Measurements from ENCODE around the gene PRRC1. TPM values are rescaled to one million over a fixed set of nuclear protein-coding genes. Genes with fewer than 3 reads are reported as not detected.
A peak's percentile ranks its signal among the peaks of the same experiment; 100 is the strongest.

The PRRC1 gene
- polyA plus RNA-seq, result 10 to 100 TPM; 18.2 to 36.5 (median 36.3) TPM

DNA sequence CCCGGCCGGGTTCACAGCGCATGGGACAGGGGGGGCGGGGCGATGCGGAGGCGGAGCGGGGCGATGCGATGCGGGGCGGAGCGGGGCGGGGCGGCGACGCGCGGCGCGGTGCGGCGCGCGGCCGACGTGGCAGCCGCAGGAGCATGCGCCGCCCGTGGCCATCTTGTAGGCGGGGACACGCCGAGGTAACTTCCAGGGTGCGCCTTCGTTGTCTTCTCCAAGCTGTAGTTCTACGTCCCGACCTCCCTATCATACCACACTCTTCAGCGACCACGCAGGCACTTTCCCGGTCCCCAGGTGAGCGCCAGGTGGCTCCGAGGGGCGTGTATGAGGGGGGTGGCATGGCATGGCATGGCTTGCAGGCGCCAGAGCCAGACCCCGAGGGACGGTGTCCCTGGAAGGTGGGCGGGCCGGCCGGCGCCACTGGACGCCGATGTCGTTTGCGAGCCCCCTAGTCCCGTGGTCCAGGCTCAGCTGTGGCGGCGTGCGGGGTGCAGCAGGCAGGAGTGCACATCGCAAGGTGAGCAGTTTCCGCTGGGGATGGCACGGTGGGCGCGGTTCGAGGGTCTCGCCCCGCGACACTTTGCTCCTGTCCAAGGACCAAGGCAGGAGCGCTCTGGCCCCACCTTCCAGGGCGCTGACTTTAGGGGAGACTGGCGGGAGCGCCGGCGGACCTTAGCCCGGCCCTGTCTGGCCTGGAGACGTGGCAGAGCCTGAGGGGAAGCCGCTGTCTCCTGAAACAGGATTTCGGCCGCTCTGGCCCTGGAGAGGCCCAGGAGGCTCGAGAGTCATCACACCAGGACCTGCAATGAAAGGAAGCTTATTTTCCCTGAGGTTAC is at the start of gene PRRC1:
TSS of gene PRRC1 (plus strand) at position 161 of the 839 bp plus-strand sequence. CDS start 5,840 bp downstream, outside the sequence.
- Mint-ChIP-seq H3K27ac (peak within 1 kb of the TSS; percentile 53 to 83 (median 67)), H3K4me1 (peaks cover 28 to 45% of the 10 kb centered on the region in 2 donors), H3K4me3 (peak within 1 kb of the TSS; percentile 84 to 88 (median 87)), H3K9me3 (peaks cover 0 to 2% (median 0%) of the 10 kb centered on the region in 6 donors), H3K27me3 (ENCODE audit: low read depth in 3 of 3) (peaks cover 0 to 3% (median 1%) of the 10 kb centered on the region in 3 donors), H3K36me3 (peaks cover 7 to 17% (median 15%) of the 10 kb centered on the region in 3 donors)
- peak; percentile 70 to 72 (median 71) for DNase-seq

DNA sequence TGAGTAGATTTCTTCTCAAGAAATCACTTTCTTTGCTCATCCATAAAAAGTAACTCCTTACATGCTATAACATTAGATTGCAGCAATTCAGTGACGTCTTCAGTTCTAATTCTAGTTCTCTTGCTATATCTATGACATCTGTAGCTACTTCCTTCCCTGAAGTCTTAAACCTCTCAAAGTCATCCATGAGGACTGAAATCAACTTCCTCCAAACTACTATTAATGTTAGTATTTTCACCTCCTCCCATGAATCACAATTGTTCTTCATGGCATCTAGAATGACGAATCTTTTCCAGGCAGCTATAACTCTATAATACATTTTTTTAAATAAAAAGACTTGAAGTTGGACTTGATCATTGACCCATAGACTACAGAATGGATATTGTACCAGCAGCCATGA is 46.2 kb upstream of the PRRC1 start:
- DNase-seq, result no peak
- no peaks in the 10 kb centered on the region for H3K4me1 Mint-ChIP-seq
- no peak overlapping the region for H3K4me3 Mint-ChIP-seq
- H3K36me3 Mint-ChIP-seq, result no peaks in the 10 kb centered on the region
- H3K27me3 Mint-ChIP-seq (ENCODE audit: low read depth in 3 of 3), result peaks cover 0 to 2% (median 0%) of the 10 kb centered on the region in 3 donors
- H3K9me3 Mint-ChIP-seq, result no peaks in the 10 kb centered on the region
- H3K27ac Mint-ChIP-seq, result no peak overlapping the region

DNA sequence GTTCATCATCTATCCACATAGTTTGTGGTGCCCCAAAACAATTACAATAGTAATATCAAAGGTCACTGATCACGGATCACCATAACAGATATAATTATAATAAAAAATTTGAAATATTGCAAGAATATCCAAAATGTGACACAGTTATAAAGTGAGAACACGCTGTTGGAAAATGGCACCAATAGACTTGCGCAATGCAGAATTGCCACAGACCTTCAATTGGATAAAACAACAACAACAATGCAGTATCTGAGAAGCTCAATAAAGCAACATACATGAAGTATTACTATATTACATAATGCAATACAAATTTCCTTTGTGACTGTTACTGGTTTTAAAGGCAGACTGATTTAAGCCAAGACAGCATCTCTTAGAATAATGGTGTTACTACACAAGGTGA is 44.7 kb upstream of the PRRC1 start:
- H3K27me3 Mint-ChIP-seq (ENCODE audit: low read depth in 3 of 3), result peaks cover 0 to 5% (median 2%) of the 10 kb centered on the region in 3 donors
- H3K4me3 Mint-ChIP-seq, result no peak overlapping the region
- no peaks in the 10 kb centered on the region for H3K36me3 Mint-ChIP-seq
- H3K9me3 Mint-ChIP-seq, result no peaks in the 10 kb centered on the region
- DNase-seq, result no peak
- H3K27ac Mint-ChIP-seq, result no peak overlapping the region
- no peaks in the 10 kb centered on the region for H3K4me1 Mint-ChIP-seq

DNA sequence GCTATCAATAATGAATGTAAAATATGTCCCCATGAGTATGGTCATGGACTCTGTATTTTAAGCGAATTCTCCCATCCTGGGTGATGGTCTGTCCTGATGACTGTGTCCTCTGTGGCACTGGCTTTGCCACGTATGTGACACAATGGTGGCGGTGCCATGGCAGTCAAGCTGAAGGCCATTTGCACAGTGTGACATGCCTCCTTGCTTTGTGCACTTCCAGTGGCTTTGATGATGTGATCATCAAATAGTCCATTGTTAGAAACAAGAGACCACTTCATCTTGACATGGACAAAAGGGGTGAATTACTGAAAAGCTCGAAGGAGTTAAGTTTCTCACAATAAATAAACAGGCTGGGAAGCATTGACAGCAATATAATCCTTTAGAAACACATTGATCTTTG is 31.0 kb upstream of the PRRC1 start:
- H3K9me3 Mint-ChIP-seq, result peaks cover 0 to 2% (median 0%) of the 10 kb centered on the region in 6 donors
- H3K27me3 Mint-ChIP-seq (ENCODE audit: low read depth in 3 of 3), result peaks cover 0 to 10% (median 4%) of the 10 kb centered on the region in 3 donors
- no peak overlapping the region for H3K27ac Mint-ChIP-seq
- H3K36me3 Mint-ChIP-seq, result no peaks in the 10 kb centered on the region
- DNase-seq, result no peak
- H3K4me3 Mint-ChIP-seq, result no peak overlapping the region
- no peaks in the 10 kb centered on the region for H3K4me1 Mint-ChIP-seq

DNA sequence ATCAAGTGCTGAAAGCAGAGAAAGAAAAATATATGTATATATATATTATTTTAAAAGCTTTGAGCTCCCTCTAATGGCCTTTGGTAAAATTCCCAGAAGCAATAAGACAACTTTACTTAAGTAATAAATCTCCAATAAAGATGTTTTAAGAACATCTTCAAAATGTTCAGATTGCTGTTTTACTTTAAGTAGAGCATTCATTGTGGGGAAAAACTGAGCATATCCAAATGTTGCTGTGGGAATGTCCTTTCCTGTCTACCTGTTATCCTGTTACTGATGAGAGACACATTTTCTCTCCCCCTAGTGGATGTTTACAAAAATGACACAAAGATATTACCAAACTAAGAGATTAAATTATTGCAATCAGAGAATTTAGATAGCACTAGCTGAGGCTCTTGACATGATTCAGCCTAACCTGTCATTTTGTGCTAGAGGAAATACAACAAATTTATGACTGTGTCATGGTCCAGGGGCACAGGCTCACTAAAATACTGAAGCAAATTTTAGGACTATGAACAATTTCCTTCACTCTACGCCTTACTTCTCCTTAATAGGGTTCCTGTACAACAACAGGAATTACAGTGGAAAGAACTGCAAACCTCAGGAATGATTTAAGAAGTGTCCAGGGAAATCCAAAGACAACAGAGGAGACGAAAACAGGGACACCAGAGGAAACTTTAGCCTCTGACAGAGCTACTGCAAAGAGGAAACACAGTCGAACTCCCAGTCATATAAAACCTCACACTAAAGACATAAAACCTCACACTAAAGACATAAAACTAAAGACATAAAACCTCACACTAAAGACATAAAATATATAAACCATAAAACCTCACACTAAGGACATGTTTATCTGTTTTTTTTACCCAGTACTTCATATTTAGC is 24.3 kb upstream of the PRRC1 start:
- H3K4me1 Mint-ChIP-seq, result no peaks in the 10 kb centered on the region
- peaks cover 2 to 11% (median 4%) of the 10 kb centered on the region in 3 donors for H3K27me3 Mint-ChIP-seq (ENCODE audit: low read depth in 3 of 3)
- no peak overlapping the region for H3K4me3 Mint-ChIP-seq
- no peaks in the 10 kb centered on the region for H3K9me3 Mint-ChIP-seq
- no peaks in the 10 kb centered on the region for H3K36me3 Mint-ChIP-seq
- DNase-seq, result peak; percentile 27 to 43 (median 28)
- no peak overlapping the region for H3K27ac Mint-ChIP-seq

DNA sequence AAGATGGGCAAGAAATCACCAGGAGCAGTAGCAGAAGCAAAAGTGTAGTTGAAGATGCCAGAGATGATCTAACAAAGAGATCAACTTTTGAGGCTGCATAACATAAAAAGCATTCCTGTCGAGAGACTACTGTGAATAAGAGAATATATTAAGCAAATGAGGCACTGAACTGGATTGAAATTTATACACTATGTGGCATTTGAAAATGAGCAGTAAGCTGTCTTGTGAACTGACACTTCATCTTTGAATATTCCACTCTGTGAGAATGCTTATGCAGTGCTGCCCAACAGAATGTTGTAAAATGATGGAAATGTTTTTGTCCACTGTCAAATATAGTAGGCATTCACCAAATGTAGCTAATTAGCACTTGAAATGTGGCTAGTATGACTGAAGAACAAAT is 18.9 kb upstream of the PRRC1 start:
- no peaks in the 10 kb centered on the region for H3K36me3 Mint-ChIP-seq
- no peak overlapping the region for H3K4me3 Mint-ChIP-seq
- no peaks in the 10 kb centered on the region for H3K4me1 Mint-ChIP-seq
- no peaks in the 10 kb centered on the region for H3K9me3 Mint-ChIP-seq
- no peak overlapping the region for H3K27ac Mint-ChIP-seq
- H3K27me3 Mint-ChIP-seq (ENCODE audit: low read depth in 3 of 3), result peaks cover 2 to 8% (median 2%) of the 10 kb centered on the region in 3 donors
- DNase-seq, result no peak

DNA sequence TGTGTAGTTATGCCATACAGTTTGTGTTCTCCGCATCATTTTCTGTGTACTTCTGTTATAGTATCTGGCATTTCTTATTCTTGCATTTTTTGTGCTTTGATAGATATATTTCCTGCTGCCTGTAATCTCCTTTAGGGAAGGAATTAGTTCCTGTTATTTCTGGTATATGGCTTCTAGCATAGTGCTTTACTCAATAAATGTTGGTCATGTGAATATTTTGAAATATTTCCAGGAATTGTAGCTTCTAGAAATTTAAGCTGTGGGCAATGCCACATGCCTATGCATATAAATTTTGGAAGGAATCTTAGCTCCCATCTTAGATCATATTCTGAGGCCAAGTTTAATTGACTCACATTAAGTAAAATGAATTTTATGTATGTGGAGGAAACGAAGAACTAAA is 11.5 kb upstream of the PRRC1 start:
- H3K4me1 Mint-ChIP-seq, result no peaks in the 10 kb centered on the region
- DNase-seq, result no peak
- no peak overlapping the region for H3K4me3 Mint-ChIP-seq
- no peak overlapping the region for H3K27ac Mint-ChIP-seq
- H3K9me3 Mint-ChIP-seq, result no peaks in the 10 kb centered on the region
- no peaks in the 10 kb centered on the region for H3K36me3 Mint-ChIP-seq
- H3K27me3 Mint-ChIP-seq (ENCODE audit: low read depth in 3 of 3), result peaks cover 5 to 6% (median 5%) of the 10 kb centered on the region in 3 donors

DNA sequence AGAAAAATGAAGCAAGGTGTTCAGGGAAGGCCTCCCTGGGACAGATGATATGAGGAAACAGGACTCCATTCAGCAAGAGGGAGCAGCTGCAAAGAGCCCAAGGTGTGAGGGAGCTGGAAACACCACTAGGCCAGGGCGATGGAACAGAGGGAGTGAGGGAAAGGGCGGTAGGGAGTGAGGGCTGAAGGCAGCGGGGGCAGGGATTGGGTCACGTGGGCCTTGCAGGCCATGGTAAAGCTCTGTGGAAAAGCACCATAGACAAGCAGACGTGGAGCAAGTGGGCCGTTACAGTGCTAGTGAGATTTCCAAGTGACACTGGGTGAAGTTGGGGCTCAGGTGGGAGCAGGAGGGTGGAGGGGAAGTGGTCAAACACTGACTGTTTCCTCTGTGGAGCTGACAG is 10.8 kb upstream of the PRRC1 start:
- H3K4me1 Mint-ChIP-seq, result no peaks in the 10 kb centered on the region
- H3K27ac Mint-ChIP-seq, result no peak overlapping the region
- H3K4me3 Mint-ChIP-seq, result no peak overlapping the region
- no peaks in the 10 kb centered on the region for H3K36me3 Mint-ChIP-seq
- no peak for DNase-seq
- peaks cover 5 to 8% (median 6%) of the 10 kb centered on the region in 3 donors for H3K27me3 Mint-ChIP-seq (ENCODE audit: low read depth in 3 of 3)
- H3K9me3 Mint-ChIP-seq, result no peaks in the 10 kb centered on the region

DNA sequence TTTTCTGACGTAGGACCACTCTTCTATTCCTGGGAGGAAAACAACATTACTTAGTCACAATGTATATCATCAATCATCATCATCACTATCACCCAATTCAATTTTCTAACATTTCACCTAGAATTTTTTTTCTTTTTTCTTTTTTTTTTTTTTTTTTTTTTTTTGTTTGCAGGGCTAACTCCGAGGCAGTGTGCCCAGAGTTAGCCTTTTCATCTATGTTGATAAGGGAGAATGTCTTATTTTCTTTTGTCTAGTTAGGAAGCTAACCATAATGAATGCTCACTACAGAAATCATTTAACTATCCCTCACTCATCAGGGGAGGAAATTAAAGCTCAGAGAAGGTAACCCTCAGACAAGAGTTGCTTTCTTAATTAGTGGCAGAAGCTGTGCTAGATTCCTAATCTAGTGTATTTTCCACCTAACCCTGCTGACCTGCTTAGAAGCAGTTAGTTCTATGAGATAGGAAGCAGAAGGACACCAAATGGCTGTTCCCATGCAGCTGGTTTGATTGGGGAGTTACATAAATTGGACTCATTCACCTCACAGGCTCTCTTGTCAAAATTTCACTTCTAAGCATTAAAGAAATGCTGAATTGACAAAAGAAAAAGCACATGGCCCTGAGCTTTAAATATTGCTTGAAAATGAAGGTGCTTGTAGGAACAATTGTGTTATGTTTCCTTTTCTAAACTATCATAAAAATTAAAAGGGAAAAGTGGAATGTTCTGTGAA is 8.6 kb upstream of the PRRC1 start:
- no peak overlapping the region for H3K4me3 Mint-ChIP-seq
- H3K4me1 Mint-ChIP-seq, result no peaks in the 10 kb centered on the region
- no peaks in the 10 kb centered on the region for H3K36me3 Mint-ChIP-seq
- DNase-seq, result no peak
- no peaks in the 10 kb centered on the region for H3K9me3 Mint-ChIP-seq
- no peak overlapping the region for H3K27ac Mint-ChIP-seq
- peaks cover 5 to 10% (median 8%) of the 10 kb centered on the region in 3 donors for H3K27me3 Mint-ChIP-seq (ENCODE audit: low read depth in 3 of 3)

DNA sequence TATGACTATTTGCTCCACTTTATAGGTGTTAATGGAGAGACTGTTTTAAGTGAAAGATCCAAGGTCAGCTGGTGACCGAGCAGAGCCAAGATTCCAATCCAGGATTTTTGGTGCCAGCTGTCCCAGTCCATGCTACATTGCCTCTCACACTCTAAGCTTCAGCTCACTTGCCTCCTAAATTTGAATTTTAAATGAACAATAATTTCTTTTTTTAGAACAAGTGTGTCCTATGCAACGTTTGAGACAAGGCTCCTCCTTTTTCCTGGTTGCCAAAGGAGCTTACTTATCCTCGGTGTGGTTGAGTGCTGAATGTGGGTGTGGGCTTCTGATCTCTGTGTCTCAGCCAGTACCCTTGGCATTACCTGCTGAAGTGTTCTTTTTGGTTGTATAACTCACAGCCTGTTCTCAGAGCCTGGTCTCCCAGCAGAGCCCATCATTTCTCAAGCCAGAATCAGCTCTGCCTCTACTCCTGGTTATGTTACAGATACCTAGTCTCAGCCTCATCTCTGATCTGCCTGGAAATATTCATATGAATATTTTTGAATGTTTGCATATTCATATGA is 4.0 kb upstream of the PRRC1 start:
- Mint-ChIP-seq H3K4me3 (no peak overlapping the region), H3K27me3 (ENCODE audit: low read depth in 3 of 3) (peaks cover 1 to 10% (median 5%) of the 10 kb centered on the region in 3 donors), H3K27ac (no peak overlapping the region), H3K4me1 (peaks cover 7 to 10% of the 10 kb centered on the region in 2 donors), H3K9me3 (no peaks in the 10 kb centered on the region), H3K36me3 (no peaks in the 10 kb centered on the region)
- no peak for DNase-seq

DNA sequence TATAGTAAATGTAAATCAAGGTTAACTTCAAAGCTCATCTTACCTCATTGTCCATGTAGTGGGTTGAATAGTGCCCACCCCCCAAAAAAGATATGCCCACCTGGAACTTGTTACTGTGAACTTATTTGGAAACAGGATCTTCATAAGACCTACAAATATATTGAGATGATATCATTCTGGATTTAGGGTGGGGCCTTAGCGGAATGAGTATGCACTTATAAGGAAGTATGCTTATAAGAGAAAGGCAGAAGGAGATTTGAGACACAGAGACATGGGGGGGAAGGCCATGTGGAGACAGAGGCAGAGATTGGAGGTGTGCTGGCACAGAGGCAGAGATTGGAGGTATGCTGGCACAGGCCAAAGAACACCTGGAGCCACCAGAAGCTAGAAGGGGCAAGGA is 2.6 kb upstream of the PRRC1 start:
- Mint-ChIP-seq H3K27ac (no peak overlapping the region), H3K9me3 (no peaks in the 10 kb centered on the region), H3K27me3 (ENCODE audit: low read depth in 3 of 3) (peaks cover 1 to 8% (median 4%) of the 10 kb centered on the region in 3 donors), H3K36me3 (peaks cover 0 to 3% (median 3%) of the 10 kb centered on the region in 3 donors), H3K4me3 (no peak overlapping the region), H3K4me1 (peaks cover 18 to 23% of the 10 kb centered on the region in 2 donors)
- DNase-seq, result no peak

DNA sequence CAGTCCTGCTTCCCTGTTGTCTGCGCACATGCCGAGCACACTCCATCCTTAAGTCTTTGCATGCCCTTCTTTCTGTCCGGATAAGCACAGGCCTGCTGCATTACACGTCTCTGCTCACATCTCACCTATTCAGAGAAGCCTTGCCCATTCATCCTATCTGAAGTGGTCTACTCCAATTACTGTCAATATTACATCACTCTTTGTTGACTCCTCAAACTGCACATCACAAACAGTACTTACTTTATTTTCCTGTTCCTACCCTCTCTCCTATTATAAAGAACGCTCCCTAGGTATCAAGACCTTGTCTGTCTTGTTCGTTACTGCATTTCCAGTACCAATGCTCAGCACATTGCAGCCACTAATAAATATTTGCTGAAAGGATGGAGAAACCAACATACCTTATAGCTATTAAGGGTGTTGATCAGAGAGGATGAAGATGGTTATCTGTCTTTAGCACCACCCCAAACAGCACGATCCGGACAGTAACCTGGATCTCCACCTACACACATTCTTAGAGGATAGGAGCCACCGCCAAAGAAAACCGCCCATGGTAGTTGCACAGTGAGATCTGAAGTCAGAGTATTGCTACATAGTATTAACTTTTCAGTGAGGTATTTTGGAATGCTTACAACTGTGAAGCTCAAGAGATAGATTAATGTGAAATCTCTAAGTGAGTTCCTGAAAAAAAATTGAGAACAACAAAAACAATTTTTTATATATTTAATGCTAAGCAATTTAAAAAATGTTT is 1.6 kb upstream of the PRRC1 start:
- H3K36me3 Mint-ChIP-seq, result peaks cover 3 to 8% (median 7%) of the 10 kb centered on the region in 3 donors
- peak overlapping the region in 2 of 5 donors; percentile 12 to 21 for H3K4me3 Mint-ChIP-seq
- H3K27me3 Mint-ChIP-seq (ENCODE audit: low read depth in 3 of 3), result peaks cover 1 to 8% (median 2%) of the 10 kb centered on the region in 3 donors
- no peaks in the 10 kb centered on the region for H3K9me3 Mint-ChIP-seq
- DNase-seq, result no peak
- peaks cover 23 to 34% of the 10 kb centered on the region in 2 donors for H3K4me1 Mint-ChIP-seq
- no peak overlapping the region for H3K27ac Mint-ChIP-seq

All from immature natural killer cell (primary cell).